ENCODE results near the gene MED22. TPM values are rescaled to one million over a fixed set of nuclear protein-coding genes. Genes with fewer than 3 reads are reported as not detected.

Gene MED22
- total and polyA plus RNA-seq, 2 of the 8 experiments (the other 6 are each of a cell fraction or from before 2014, with no cell fraction given) = 56.4 to 68.4 TPM

DNA sequence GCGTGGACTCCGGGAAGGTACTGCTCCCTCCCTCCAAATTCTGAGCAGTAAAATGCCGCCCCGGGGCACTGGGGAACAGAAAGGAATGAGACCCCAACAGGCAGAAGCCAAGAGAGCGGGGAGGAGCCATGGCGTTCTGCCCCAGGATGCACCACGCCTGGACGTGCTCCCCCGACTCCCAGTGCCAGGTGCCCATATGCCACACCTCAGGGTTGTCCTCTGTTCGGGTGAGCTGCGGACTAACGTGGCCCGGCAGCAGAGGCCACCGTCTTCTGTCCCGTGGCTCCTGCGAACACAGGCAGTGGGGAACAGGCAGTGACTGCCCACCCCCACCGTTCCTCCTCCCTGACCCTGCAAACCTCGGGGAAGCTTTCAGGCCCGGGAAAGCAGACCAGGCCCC, 16.7 kb downstream of the MED22 start:
- H2BK15ac ChIP-seq (ENCODE audit: low read length) = no peak overlapping the region
- DNase-seq (ENCODE audit: low read depth in 1 of 2, low spot score in 2 of 2) = no peak
- peaks cover 4 to 16% of the 10 kb centered on the region in 2 experiments for H4K20me1 ChIP-seq (replicated peaks in 1 of 2; ENCODE audit: control insufficient read depth in 1 of 2, insufficient read depth in 2 of 2, low read length in 2 of 2)
- no peak overlapping the region for H4K91ac ChIP-seq (replicated peaks; ENCODE audit: insufficient read length, low read length)
- no peaks in the 10 kb centered on the region for H3K9me3 ChIP-seq (ENCODE audit: insufficient read depth in 2 of 2, low read depth in 1 of 2, low read length in 1 of 2)
- H3K27ac ChIP-seq (ENCODE audit: low read depth, low read length) = no peak overlapping the region
- CTCF ChIA-PET (ENCODE audit: partially characterized antibody) = interaction anchor here (0.8 to 7.0 kb wide), 8 partner anchors 9 to 170 kb away, joined by 4 to 123 read pairs (median 10); no protein-coding TSS in a partner anchor
- no peak overlapping the region for H3K14ac ChIP-seq (ENCODE audit: insufficient read length)
- H4K8ac ChIP-seq (ENCODE audit: extremely low read depth, insufficient read depth, low read length) = no peak overlapping the region
- H2BK20ac ChIP-seq (ENCODE audit: low read length) = no peak overlapping the region
- no peak overlapping the region for H3K4me3 ChIP-seq (ENCODE audit: extremely low read depth in 1 of 4, insufficient read depth in 2 of 4, low read depth in 3 of 4, low read length in 4 of 4)
- FAIRE-seq = no peak
- no peak overlapping the region for H3K4me2 ChIP-seq (ENCODE audit: insufficient read depth in 1 of 2, low read depth in 2 of 2, low read length in 2 of 2)
- H3K4me1 ChIP-seq (replicated peaks in 1 of 4; ENCODE audit: control insufficient read depth in 3 of 4, insufficient read depth in 4 of 4, low read length in 3 of 4) = peaks cover 0 to 7% (median 2%) of the 10 kb centered on the region in 4 experiments; a peak in 1 of 7 replicates
- H3K79me2 ChIP-seq (ENCODE audit: control insufficient read depth in 1 of 2, insufficient read depth in 2 of 2, low read length in 2 of 2) = peaks cover 0 to 15% of the 10 kb centered on the region in 2 experiments; a peak in 2 of 4 replicates
- no peaks in the 10 kb centered on the region for H3K27me3 ChIP-seq (replicated peaks in 1 of 4; ENCODE audit: control insufficient read depth in 3 of 4, extremely low read depth in 1 of 4, insufficient read depth in 3 of 4, low read length in 3 of 4)
- no peak overlapping the region for H2AFZ ChIP-seq (ENCODE audit: low read length)
- no peak overlapping the region for H3K4ac ChIP-seq (replicated peaks; ENCODE audit: insufficient read length, low read depth, low read length)
- no peak overlapping the region for H3K23ac ChIP-seq (ENCODE audit: insufficient read length)
- no peak overlapping the region for H3K9ac ChIP-seq (replicated peaks in 1 of 4; ENCODE audit: extremely low read depth in 1 of 4, low read depth in 3 of 4, low read length in 3 of 4)
- H3K36me3 ChIP-seq (ENCODE audit: control insufficient read depth in 2 of 4, insufficient read depth in 4 of 4, low read length in 3 of 4) = peaks cover 20 to 43% (median 35%) of the 10 kb centered on the region in 4 experiments
- POLR2A ChIA-PET (ENCODE audit: partially characterized antibody) = interaction anchor here (0.8 to 7.3 kb wide), 9 partner anchors 9 to 149 kb away, joined by 3 to 120 read pairs (median 6); partner anchors contain the start of genes MED22, RPL7A, SURF1 and SURF2
- no peak overlapping the region for H2BK120ac ChIP-seq (replicated peaks; ENCODE audit: low read depth, low read length)
- peaks cover 2% of the 10 kb centered on the region; the same call in 1 of the 2 replicates for H3K23me2 ChIP-seq (ENCODE audit: low read depth, low read length)
- TF ChIP-seq BRCA1 (IDR thresholded peaks at IDR 0.05; ENCODE audit: low read depth, low read length) (no peak), POLR2AphosphoS5 (IDR thresholded peaks at IDR 0.05; ENCODE audit: low read depth, low read length) (peak; percentile 29; the same call in 1 of the 2 replicates), TEAD4 (IDR thresholded peaks at IDR 0.05; ENCODE audit: low read depth, low read length) (no peak)
- no peak overlapping the region for H2BK12ac ChIP-seq (ENCODE audit: low read depth, low read length)
- H3K18ac ChIP-seq (ENCODE audit: extremely low read depth, low read length) = no peak overlapping the region
- H3K56ac ChIP-seq (replicated peaks; ENCODE audit: insufficient read length, low read depth, low read length) = no peak overlapping the region
- peaks cover 10% of the 10 kb centered on the region for H3K79me1 ChIP-seq (ENCODE audit: low read depth, low read length)
- WGBS, 2 experiments (ENCODE audit: extremely low coverage in 1 of 2, insufficient coverage in 1 of 2, insufficient read length in 1 of 2, insufficient replicate concordance in 2 of 2, low coverage in 1 of 2, low lambda C conversion rate in 2 of 2, missing lambda C conversion rate in 1 of 2) = 94% methylated on average over 19 of the region's 19 CpGs; no CpG with 5 or more reads in 1 of the 2 experiments
- no peak overlapping the region for H4K5ac ChIP-seq (ENCODE audit: insufficient read length, low read depth, low read length)
- H2BK5ac ChIP-seq (ENCODE audit: low read depth, low read length) = no peak overlapping the region
- no peak overlapping the region for H2AK5ac ChIP-seq (ENCODE audit: low read depth, low read length)

All from H1 (cell line).